HepG2 (cell line): ENCODE results near the gene UACA. TPM values are rescaled to one million over a fixed set of nuclear protein-coding genes. Genes with fewer than 3 reads are reported as not detected.

Experiments
- ATAC-seq: fragments of 200-7000 bp; cut with Tn5 transposase; 3 replicates; pipeline ENCODE4 v1.9.1; 2020; ENCODE audit warnings: mild to moderate bottlenecking, moderate library complexity
- BruUV-seq: library from RNA; stranded (reverse); fragments of 400-500 nt; replicated peaks from 2 replicates; lab custom pipeline; 2021; lab: Mats Ljungman, UMichigan
- CTCF ChIA-PET: fragments of 300-600 bp; formaldehyde crosslinking; extraction: SDS; loops from one replicate; lab custom pipeline; 2021; ENCODE audit warnings: low total read pairs, inconsistent platforms, low intra/inter-chr PET ratio; lab: Yijun Ruan, JAX
- POLR2A ChIA-PET: fragments of 350-600 bp; sonication (Branson Sonifier 250); formaldehyde crosslinking; loops from one replicate; lab custom pipeline; 2020; ENCODE audit warnings: antibody characterized with exemption, inconsistent platforms; lab: Yijun Ruan, JAX
- DNase-seq: peaks from one replicate; pipeline ENCODE4 v3.0.0-alpha.2; 2015; ENCODE audit warnings: low spot score
- FAIRE-seq: peaks from 3 replicates; lab custom pipeline; 2011; peaks lifted over from hg19 to GRCh38; lab: Jason Lieb, UNC
- H2AFZ ChIP-seq: one replicate; pipeline ENCODE4 v1.6.1; 2011; ENCODE audit warnings: low read length, inconsistent platforms
- H3K27ac ChIP-seq: fragments of 300-600 bp; 3 replicates; pipeline ENCODE4 v1.8.0; 2011; ENCODE audit warnings: mixed run types, mild to moderate bottlenecking, mixed read lengths, low read length, inconsistent platforms; ENCODE audit not compliant: insufficient read depth; ENCODE audit errors: extremely low read length
- H3K27me3 ChIP-seq, 2 experiments: fragments of 200-600 bp in 1 of 2; 2 replicates in 1 of 2; 3 replicates in 1 of 2; pipeline versions ENCODE4 v1.6.0 to v1.8.0; 2011; ENCODE audit warnings: low read length in 2 of 2, mild to moderate bottlenecking in 2 of 2, moderate library complexity in 2 of 2, inconsistent platforms in 1 of 2; ENCODE audit not compliant: insufficient read depth in 2 of 2, control insufficient read depth in 1 of 2
- H3K36me3 ChIP-seq, 2 experiments: fragments of 200-600 bp in 1 of 2; replicated peaks in 1 of 2; 2 replicates in 1 of 2; 3 replicates in 1 of 2; pipeline versions ENCODE4 v1.5.1 to v1.8.0; 2011; ENCODE audit warnings: low read length in 2 of 2, inconsistent platforms in 1 of 2; ENCODE audit not compliant: insufficient read depth in 2 of 2, control insufficient read depth in 1 of 2
- H3K4me1 ChIP-seq: 2 replicates; pipeline ENCODE4 v1.5.1; 2012; ENCODE audit warnings: low read length, inconsistent platforms; ENCODE audit not compliant: insufficient read depth
- H3K4me2 ChIP-seq: 2 replicates; pipeline ENCODE4 v1.6.0; 2011; ENCODE audit warnings: low read depth, low read length, inconsistent platforms
- H3K4me3 ChIP-seq, 3 experiments: fragments of 200-600 bp in 1 of 3; sonication (generic), shearing (Covaris generic) in 1 of 3; replicated peaks in 1 of 3; 2 replicates each; pipeline ENCODE4 v1.5.1; 2011 to 2016; ENCODE audit warnings: low read length in 3 of 3, inconsistent platforms in 2 of 3, low read depth in 2 of 3, mild to moderate bottlenecking in 2 of 3, control low read depth in 1 of 3, mixed read lengths in 1 of 3; ENCODE audit not compliant: insufficient read depth in 1 of 3
- H3K79me2 ChIP-seq: one replicate; pipeline ENCODE4 v1.6.1; 2011; ENCODE audit warnings: low read length, inconsistent platforms; ENCODE audit not compliant: insufficient read depth
- H3K9ac ChIP-seq: 2 replicates; pipeline ENCODE4 v1.6.0; 2011; ENCODE audit warnings: mild to moderate bottlenecking, low read depth, low read length, inconsistent platforms; ENCODE audit not compliant: insufficient read depth
- H3K9me3 ChIP-seq: 2 replicates; pipeline ENCODE4 v1.5.1; 2012; ENCODE audit warnings: mild to moderate bottlenecking, low read length
- H4K20me1 ChIP-seq: 2 replicates; pipeline ENCODE4 v1.6.0; 2011; ENCODE audit warnings: inconsistent platforms, mild to moderate bottlenecking, low read length, moderate library complexity; ENCODE audit not compliant: insufficient read depth
- HMG20B ChIP-seq: conservative IDR thresholded peaks from 2 replicates; pipeline ENCODE4 v1.6.1; 2016; ENCODE audit warnings: missing genetic modification reagents, missing compliant biosample characterization
- MNT ChIP-seq: fragments of 450-650 bp; IDR thresholded peaks from 2 replicates; pipeline ENCODE4 v1.6.1; 2016
- NR2F2 ChIP-seq: IDR thresholded peaks from 2 replicates; pipeline ENCODE4 v1.6.1; 2012; ENCODE audit warnings: low read depth, inconsistent platforms, borderline replicate concordance
- ZBTB33 ChIP-seq: sonication (generic); formaldehyde crosslinking; IDR thresholded peaks from 2 replicates; pipeline ENCODE4 v1.4.0; 2020; ENCODE audit warnings: missing genetic modification reagents
- ZFP91 ChIP-seq: sonication (generic); formaldehyde crosslinking; IDR thresholded peaks from 2 replicates; pipeline ENCODE4 v1.9.0; 2022; ENCODE audit warnings: missing genetic modification reagents, mild to moderate bottlenecking, borderline replicate concordance
- ZMYM4 ChIP-seq: sonication (generic); formaldehyde crosslinking; IDR thresholded peaks from 2 replicates; pipeline ENCODE4 v1.8.1; 2023; ENCODE audit warnings: mild to moderate bottlenecking, missing genetic modification reagents
- ZNF207 ChIP-seq: fragments of 450-650 bp; IDR thresholded peaks from 2 replicates; pipeline ENCODE4 v1.6.1; 2016; ENCODE audit warnings: antibody characterized with exemption, borderline replicate concordance
- ZNF546 ChIP-seq: sonication (generic); formaldehyde crosslinking; conservative IDR thresholded peaks from 2 replicates; pipeline ENCODE4 v1.8.1; 2023; ENCODE audit warnings: mild to moderate bottlenecking, missing genetic modification reagents
- WGBS: methylation state at CpG from one replicate; pipeline ENCODE4 v1.1.6; 2017; ENCODE audit warnings: low lambda C conversion rate; 5-methylcytosine and 5-hydroxymethylcytosine counted together
- in situ Hi-C: cut with HindIII; loops from 2 replicates; pipeline ENCODE4 v1.10.0; 2017; ENCODE audit warnings: low pct_unique_long_range_greater_than_20kb; ENCODE audit not compliant: extremely low pct_ligation_motif_present
- intact Hi-C: fragments of 100-400 bp; cut with micrococcal nuclease; formaldehyde crosslinking; loops from one replicate; pipeline ENCODE4 v1.10.0; 2022; ENCODE audit not compliant: unreplicated experiment
- polyA plus RNA-seq, 8 experiments: library from polyadenylated mRNA; depleted of rRNA in 3 of 8; stranded (reverse) in 7 of 8; unstranded in 1 of 8; fragments of >200 nt; fragmentation: Illumina TruSeq in 4 of 8; extraction: Trizol in 4 of 8; gene quantifications; 2 replicates each; pipeline versions ENCODE4 v1.2.1 to v1.2.3, GENCODE V29; 2011 to 2016; ENCODE audit warnings: low read depth in 4 of 8, missing spikeins in 1 of 8, mixed read lengths in 1 of 8; ENCODE audit not compliant: insufficient read depth in 1 of 8
- total RNA-seq, 5 experiments: library from RNA; depleted of rRNA; stranded (reverse); fragments of >200 nt; fragmentation: Illumina TruSeq; extraction: Trizol; gene quantifications; 2 replicates each; pipeline ENCODE4 v1.2.3, GENCODE V29; 2016; ENCODE audit warnings: low read depth in 1 of 5

The UACA gene
- total and polyA plus RNA-seq, 2 of the 13 experiments (the other 11 are each of a cell fraction or from before 2014, with no cell fraction given) = 17.8 to 39.2 TPM

- intact Hi-C loops (no loop called here), in situ Hi-C loops (no loop called here)
- no TSS peak for BruUV-seq
- H3K9ac ChIP-seq = no peak overlapping the region
- WGBS = 61% methylated on average over 11 of the region's 11 CpGs
- no peak overlapping the region for H3K27ac ChIP-seq
- no peak overlapping the region for H2AFZ ChIP-seq
- no peak overlapping the region for H3K4me2 ChIP-seq
- no peak overlapping the region for H3K4me3 ChIP-seq
- DNase-seq (no peak), FAIRE-seq (no peak), ATAC-seq (no peak)
- H3K36me3 ChIP-seq = no peaks in the 10 kb centered on the region
- TF ChIP-seq MNT (peak; percentile 79; the same call in 1 of the 2 replicates), ZFP91 (CRISPR knock-in tag) (no peak)
- peaks cover 0 to 14% of the 10 kb centered on the region in 2 experiments; a peak in 3 of 5 replicates for H3K27me3 ChIP-seq
- POLR2A ChIA-PET = no interaction called here
- H3K79me2 ChIP-seq = no peaks in the 10 kb centered on the region
- H4K20me1 ChIP-seq = no peaks in the 10 kb centered on the region
- H3K4me1 ChIP-seq = peaks cover 24% of the 10 kb centered on the region
- H3K9me3 ChIP-seq = no peaks in the 10 kb centered on the region
- CTCF ChIA-PET = no interaction called here
These were observed 133.6 kb downstream of the UACA start for GRCh38 chr15:70629735-70630273.

GRCh38 chr15:70628549-70628896 lies 134.8 kb downstream of the UACA start:
- H3K4me2 ChIP-seq = no peak overlapping the region
- in situ Hi-C loops = no loop called here
- FAIRE-seq = no peak

More at GRCh38 chr15:70628549-70628896, 134.8 kb downstream of the UACA start:
- BruUV-seq = no TSS peak
- no peak for ATAC-seq
- Histone ChIP-seq H4K20me1 (no peaks in the 10 kb centered on the region), H3K9ac (no peak overlapping the region), H3K27me3 (peaks cover 0 to 14% of the 10 kb centered on the region in 2 experiments; a peak in 3 of 5 replicates), H3K4me3 (no peak overlapping the region), H3K27ac (no peak overlapping the region), H3K79me2 (no peaks in the 10 kb centered on the region), H3K4me1 (peaks cover 22% of the 10 kb centered on the region), H2AFZ (no peak overlapping the region), H3K36me3 (no peaks in the 10 kb centered on the region), H3K9me3 (no peaks in the 10 kb centered on the region)
- POLR2A ChIA-PET = no interaction called here
- 43% methylated on average over 8 of the region's 8 CpGs for WGBS
- TF ChIP-seq HMG20B (CRISPR knock-in tag) (no peak), ZNF207 (no peak), ZNF546 (CRISPR knock-in tag) (peak; percentile 69; the same call in 1 of the 2 replicates), NR2F2 (no peak), ZBTB33 (CRISPR knock-in tag) (no peak), ZMYM4 (CRISPR knock-in tag) (no peak)
- DNase-seq = no peak
- CTCF ChIA-PET = no interaction called here
- intact Hi-C loops = no loop called here
